LNCAP (cell line): ENCODE results near the gene CSPG4.

ENCODE experiments used
- TF ChIP-seq, protein P1 (sequence below): fragments of 450-650 bp; IDR thresholded peaks from 2 replicates; pipeline ENCODE4 v1.5.1; 2017; ENCODE audit warnings: mild to moderate bottlenecking

Gene CSPG4

DNA sequence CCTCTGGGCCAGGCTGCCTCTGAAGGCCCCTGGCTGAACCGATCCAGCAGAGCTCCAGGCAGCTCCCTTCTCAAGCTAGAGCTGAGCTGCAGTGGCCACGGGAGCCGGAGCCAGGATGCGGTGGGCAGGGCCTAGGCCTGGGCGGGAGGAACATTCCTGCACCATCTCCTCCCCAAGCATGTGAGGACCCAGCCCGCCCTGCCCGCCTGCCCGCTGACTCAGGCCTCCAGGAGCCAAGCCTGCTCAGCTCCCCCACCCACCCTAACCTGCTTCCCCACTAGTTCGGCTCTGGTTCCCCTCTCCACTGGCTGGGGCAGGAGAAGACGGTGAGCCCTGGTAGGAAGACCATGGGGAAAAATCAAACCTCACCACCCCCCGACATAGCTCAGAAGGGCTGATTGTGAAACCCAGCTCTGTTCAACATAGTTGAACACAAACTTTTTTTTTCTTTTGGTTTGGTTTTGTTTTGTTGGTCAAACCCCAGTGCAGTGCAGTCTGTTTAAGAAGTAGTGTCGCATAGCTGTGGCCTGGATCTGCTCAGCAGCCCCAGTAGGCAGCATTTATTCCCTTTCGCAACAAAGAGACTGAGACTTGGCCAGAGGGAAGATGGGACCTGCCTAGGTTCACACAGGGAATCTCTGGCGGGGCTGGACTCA, 51.4 kb downstream of the CSPG4 start:
- TF ChIP-seq, protein P1, sequence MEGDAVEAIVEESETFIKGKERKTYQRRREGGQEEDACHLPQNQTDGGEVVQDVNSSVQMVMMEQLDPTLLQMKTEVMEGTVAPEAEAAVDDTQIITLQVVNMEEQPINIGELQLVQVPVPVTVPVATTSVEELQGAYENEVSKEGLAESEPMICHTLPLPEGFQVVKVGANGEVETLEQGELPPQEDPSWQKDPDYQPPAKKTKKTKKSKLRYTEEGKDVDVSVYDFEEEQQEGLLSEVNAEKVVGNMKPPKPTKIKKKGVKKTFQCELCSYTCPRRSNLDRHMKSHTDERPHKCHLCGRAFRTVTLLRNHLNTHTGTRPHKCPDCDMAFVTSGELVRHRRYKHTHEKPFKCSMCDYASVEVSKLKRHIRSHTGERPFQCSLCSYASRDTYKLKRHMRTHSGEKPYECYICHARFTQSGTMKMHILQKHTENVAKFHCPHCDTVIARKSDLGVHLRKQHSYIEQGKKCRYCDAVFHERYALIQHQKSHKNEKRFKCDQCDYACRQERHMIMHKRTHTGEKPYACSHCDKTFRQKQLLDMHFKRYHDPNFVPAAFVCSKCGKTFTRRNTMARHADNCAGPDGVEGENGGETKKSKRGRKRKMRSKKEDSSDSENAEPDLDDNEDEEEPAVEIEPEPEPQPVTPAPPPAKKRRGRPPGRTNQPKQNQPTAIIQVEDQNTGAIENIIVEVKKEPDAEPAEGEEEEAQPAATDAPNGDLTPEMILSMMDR, result no peak

DNA sequence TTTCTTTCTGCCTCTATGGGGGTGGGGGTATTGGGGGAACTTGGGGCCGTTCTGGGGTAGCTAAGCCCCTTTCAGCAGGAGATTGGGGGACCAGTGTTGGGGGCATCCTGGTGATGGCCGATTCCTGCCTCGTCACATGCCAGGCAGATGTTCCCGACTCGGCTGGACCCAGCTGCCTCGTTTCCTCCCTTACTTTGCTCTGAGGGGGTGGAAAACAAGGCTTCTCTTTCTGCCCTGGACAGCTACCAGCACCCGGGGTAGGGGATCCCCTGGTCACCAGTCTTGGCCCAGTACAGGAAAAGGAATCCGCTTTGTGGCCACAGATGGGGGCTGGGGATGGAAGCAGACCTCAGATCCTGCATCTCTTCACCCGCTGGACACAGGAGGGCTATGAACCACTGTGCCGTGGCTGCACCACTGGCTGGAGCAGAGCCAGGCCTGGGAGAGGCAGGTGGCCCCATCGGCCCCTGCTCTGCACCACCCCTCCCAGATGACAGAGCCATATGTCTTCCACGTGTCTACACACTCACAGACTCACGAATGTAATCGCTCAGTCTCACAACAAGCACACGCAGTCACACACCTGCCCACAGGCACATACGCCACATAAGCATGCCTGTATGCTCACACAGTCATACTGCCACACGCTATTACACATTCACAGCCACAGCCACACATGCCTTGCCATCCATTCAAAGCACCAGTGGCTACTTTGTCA, 52.6 kb downstream of the CSPG4 start:
- TF ChIP-seq, protein P1, result no peak

DNA sequence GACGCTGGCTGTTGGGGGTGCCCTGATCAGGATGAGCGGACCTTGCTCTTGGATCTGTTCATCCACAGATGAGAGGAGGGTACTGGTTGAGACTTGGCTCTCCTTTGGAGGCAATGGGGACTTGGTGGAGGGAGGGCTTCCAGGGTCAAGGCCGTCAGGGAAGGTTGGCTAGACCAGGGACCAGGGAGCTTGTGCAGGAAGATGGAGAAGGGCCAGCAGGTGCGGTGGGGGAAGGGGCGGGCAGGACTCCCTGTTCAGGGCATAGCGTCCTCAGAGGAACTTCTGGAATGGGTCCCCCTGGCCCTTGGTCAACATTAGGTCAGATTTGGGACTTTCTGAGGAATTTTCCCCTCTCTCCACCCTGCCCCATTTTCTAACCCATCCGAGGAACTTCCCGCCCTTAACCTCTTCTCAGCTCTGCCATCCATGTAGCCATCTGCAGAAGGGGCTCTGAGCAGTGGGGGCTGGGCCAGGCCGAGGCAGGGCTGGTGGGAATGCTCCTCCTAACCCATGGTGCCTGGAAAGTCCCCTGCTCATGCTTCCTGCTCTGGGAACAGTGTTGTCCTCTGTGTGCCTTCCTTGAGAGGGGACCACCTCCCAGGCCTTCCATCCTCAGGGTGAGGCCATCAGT, 53.4 kb downstream of the CSPG4 start:
- TF ChIP-seq, protein P1, result no peak

DNA sequence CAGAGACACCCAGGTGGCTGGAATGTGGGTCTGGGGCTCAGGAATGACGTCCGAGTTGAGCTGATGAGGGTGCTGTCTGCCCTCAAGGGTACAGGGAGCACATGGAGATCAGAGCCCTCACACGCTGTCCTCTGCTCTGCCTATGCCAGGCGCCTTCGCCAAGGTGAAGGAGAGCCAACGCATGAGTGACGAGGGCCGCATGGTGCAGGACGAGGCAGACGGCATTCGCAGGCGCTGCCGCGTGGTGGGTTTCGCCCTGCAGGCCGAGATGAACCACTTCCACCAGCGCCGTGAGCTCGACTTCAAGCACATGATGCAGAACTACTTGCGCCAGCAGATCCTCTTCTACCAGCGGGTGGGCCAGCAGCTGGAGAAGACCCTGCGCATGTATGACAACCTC, 55.8 kb downstream of the CSPG4 start:
- TF ChIP-seq, protein P1, result no peak

DNA sequence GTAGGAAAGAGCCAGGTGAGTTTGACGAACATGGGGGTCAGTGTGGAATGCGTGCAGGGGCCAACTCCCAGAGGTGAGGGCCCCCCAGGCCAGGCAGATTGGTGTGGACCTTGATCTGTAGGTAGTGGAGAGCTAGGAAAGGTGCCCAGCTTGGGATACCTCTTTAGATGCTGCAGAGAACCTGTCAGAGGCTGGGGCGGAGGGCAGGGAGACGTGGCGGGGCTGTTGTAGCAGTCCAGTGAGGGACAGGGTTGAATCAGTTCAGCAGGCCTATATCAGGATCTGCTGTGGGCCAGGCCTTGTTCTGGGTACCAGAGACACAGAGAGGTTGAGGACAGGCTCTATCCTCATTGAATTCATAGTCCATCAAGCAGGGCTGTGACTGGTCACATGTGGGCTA, 56.3 kb downstream of the CSPG4 start:
- TF ChIP-seq, protein P1, result no peak

DNA sequence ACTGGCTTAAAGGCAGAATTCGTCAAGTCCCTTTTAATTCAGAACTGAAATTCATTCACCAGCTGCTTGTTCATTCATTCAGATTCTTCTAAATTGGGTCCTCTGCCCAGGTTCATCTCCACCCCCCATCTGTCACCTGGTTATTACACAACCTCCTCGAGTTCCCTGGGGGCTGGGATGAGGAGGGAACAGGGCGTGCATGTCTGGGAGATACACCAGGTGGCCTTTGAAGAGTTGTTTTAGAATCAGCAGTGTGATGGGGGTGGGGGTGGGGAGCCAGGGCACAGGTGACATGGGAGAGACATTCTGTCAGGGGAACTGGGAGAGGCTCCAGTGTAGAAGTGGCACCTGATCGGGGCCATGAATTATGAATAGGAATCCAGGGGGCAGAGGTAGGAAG, 56.7 kb downstream of the CSPG4 start:
- TF ChIP-seq, protein P1, result no peak

DNA sequence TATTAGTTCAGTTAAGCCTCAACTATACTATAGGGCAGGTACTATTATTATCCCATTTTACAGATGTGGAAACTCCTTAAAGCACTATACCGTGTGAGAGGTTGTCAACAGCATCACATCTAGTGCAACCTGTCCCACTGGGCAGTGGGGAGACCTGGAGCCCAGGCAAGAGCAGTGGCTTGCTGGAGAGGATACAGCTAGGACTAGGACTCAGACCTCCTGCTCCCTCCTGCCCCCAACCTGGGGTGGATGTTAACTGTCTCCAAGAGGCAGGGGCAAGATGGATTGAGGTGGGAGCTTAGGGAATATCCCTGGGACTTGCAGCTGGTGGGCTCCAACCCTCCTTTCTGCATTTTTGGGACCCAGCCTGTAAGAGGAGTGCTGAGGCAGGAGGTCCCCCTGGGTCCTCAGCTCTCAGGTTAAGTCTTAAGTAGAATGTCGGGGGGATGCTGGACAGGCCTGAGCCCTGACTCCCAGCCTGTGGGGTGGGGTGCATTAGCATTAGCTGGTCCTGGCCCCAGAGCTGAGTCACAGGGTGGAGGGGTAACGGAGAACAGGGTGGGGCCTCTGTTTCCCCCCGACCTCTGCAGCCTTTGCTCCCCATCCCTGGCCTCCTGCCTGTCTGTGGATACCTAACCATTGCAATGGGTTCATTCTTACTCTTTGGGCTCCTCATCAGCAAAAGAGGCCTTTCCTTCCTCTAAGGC, 58.3 kb downstream of the CSPG4 start:
- TF ChIP-seq, protein P1, result no peak
